Transverse colon (tissue), 4 donors: Measurements from ENCODE around the gene COX8A. TPM values are rescaled to one million over a fixed set of nuclear protein-coding genes. Genes with fewer than 3 reads are reported as not detected.

Experiments used
- DNase-seq: peaks from one replicate; pipeline ENCODE4 v3.0.0-alpha.2; 2019
- H3K27ac ChIP-seq, 4 donors: fragments of 200-600 bp; sonication (generic); 2 replicates each; pipeline ENCODE4 v1.5.1; 2016 to 2018; ENCODE audit warnings: inconsistent platforms in 4 of 4
- H3K27me3 ChIP-seq: fragments of 200-600 bp; sonication (generic); 2 replicates; pipeline ENCODE4 v1.5.1; 2017; ENCODE audit warnings: inconsistent platforms
- H3K36me3 ChIP-seq, 4 donors: fragments of 200-600 bp; sonication (generic); 2 replicates each; pipeline ENCODE4 v1.5.1; 2017 to 2019; ENCODE audit warnings: inconsistent platforms in 4 of 4
- H3K4me1 ChIP-seq, 4 donors: fragments of 200-600 bp; sonication (generic); 2 replicates each; pipeline ENCODE4 v1.5.1; 2017 to 2020; ENCODE audit warnings: inconsistent platforms in 4 of 4
- H3K4me3 ChIP-seq, 4 donors: fragments of 200-600 bp; sonication (generic); 1 replicate in 1 of 4; 2 replicates in 3 of 4; pipeline versions ENCODE4 v1.5.1 to v1.6.1; 2017 to 2019; ENCODE audit warnings: inconsistent platforms in 4 of 4
- H3K9me3 ChIP-seq, 2 donors: fragments of 200-600 bp; sonication (generic); 2 replicates each; pipeline ENCODE4 v1.5.1; 2017 to 2019; ENCODE audit warnings: inconsistent platforms in 2 of 2
- EP300 ChIP-seq: sonication (generic); formaldehyde crosslinking; IDR thresholded peaks from one replicate; pipeline ENCODE4 v1.6.1; 2017; ENCODE audit warnings: antibody characterized with exemption, low read depth
- POLR2A ChIP-seq: fragments of 450-650 bp; IDR thresholded peaks from one replicate; pipeline ENCODE4 v1.6.1; 2016; ENCODE audit warnings: antibody characterized with exemption, mild to moderate bottlenecking, moderate library complexity
- POLR2AphosphoS5 ChIP-seq, 3 donors: sonication (generic); formaldehyde crosslinking; IDR thresholded peaks; one replicate each; pipeline ENCODE4 v1.6.1; 2016; ENCODE audit warnings: antibody characterized with exemption in 3 of 3
- WGBS, 2 donors: methylation state at CpG; one replicate each; pipeline ENCODE4 v1.1.5; 2018; ENCODE audit warnings: low coverage in 1 of 2; 5-methylcytosine and 5-hydroxymethylcytosine counted together
- in situ Hi-C, 4 donors: fragments of 200-750 bp; cut with MboI; loops; one replicate each; pipeline versions ENCODE4 v1.15.0 to v1.15.1; 2017; ENCODE audit warnings: low sequenced_read_pairs in 3 of 4, low pct_ligation_motif_present in 1 of 4, low pct_unique_long_range_greater_than_20kb in 1 of 4
- intact Hi-C: fragments of 100-400 bp; cut with DNase I; formaldehyde crosslinking; loops from one replicate; pipeline ENCODE4 v1.15.1; 2023; ENCODE audit warnings: low total_unique reads
- small RNA-seq, 4 donors: library from RNA; depleted of rRNA; stranded (forward); fragments of <200 nt; gene quantifications; one replicate each; pipeline ENCODE3, GENCODE V24; 2016
- total RNA-seq, 4 donors: library from RNA; depleted of rRNA; stranded (reverse); fragments of >200 nt; gene quantifications; one replicate each; pipeline ENCODE4 v1.1.0, GENCODE V29; 2016
- TF ChIP-seq, protein P1 (sequence below), 5 experiments: fragments of 200-600 bp in 3 of 5; fragments of 450-650 bp in 2 of 5; sonication (generic) in 3 of 5; IDR thresholded peaks; 1 replicate in 2 of 5; 2 replicates in 3 of 5; pipeline ENCODE4 v1.5.1; 2016 to 2017; ENCODE audit warnings: antibody characterized with exemption in 5 of 5, inconsistent platforms in 3 of 5, mild to moderate bottlenecking in 2 of 5, moderate library complexity in 1 of 5

The COX8A gene
- total RNA-seq, 4 donors from 2014 or later: 471 to 1,475 (median 1,057) TPM

DNA sequence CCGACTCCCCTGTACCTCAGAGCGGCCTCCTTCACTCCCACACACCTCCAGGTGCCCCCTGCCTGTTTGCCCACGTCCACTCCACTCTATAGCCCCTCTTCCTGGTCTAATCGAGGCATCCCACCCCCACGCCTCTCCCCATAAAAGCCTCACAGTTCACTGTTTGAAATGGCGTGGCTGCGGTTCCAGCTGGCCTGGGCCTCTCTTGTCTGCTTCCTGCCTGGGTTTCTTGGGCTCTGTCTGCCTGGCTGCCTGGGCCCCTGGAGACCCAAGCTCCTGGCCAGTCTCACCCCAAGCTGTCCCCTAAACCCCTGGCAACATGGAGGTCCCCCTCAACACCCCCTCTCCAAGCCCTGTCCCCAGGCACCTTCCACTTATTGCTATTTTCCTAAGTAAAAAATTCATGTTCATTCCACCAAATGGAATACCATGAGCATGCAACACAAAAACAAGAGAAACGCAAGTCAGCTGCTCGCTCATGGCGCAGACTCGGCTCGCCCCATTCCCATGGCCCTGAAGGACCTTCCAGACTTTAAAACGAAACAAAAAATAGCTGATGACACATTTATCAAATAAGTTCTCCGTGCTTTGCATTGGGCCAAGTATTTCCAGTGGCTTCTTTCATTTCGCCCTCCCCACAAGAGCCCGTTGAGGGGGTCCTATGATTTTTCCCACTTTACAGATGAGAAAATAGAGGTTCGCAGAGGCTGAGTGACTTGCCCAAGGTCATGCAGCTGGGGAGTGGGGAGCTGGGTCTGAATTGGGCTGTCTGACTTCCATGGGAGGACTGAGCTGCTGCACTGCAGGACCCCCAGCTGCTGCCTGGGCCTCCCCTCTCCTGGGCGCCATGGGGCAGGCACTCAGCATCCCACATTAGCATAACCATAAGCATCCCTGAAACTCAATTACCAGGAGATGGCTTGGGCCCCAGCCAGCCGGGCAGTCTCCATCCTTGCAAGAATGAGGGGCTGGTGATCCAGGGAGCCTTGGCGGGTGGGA, 49.6 kb downstream of the COX8A start:
- DNase-seq: no peak
- Histone ChIP-seq H3K4me3 (no peak overlapping the region), H3K9me3 (no peaks in the 10 kb centered on the region), H3K27ac (no peak overlapping the region), H3K27me3 (peaks cover 14% of the 10 kb centered on the region), H3K4me1 (peaks cover 0 to 6% (median 3%) of the 10 kb centered on the region in 4 donors), H3K36me3 (no peaks in the 10 kb centered on the region)
- WGBS, 2 donors: 74 to 91% methylated on average over 8 to 20 of the region's 20 CpGs
- intact Hi-C loops (no loop called here), in situ Hi-C loops (no loop called here)
- TF ChIP-seq EP300: no peak
- TF ChIP-seq POLR2A: no peak
- TF ChIP-seq POLR2AphosphoS5 (IDR thresholded peaks at IDR 0.05): no peak
- TF ChIP-seq, protein P1, sequence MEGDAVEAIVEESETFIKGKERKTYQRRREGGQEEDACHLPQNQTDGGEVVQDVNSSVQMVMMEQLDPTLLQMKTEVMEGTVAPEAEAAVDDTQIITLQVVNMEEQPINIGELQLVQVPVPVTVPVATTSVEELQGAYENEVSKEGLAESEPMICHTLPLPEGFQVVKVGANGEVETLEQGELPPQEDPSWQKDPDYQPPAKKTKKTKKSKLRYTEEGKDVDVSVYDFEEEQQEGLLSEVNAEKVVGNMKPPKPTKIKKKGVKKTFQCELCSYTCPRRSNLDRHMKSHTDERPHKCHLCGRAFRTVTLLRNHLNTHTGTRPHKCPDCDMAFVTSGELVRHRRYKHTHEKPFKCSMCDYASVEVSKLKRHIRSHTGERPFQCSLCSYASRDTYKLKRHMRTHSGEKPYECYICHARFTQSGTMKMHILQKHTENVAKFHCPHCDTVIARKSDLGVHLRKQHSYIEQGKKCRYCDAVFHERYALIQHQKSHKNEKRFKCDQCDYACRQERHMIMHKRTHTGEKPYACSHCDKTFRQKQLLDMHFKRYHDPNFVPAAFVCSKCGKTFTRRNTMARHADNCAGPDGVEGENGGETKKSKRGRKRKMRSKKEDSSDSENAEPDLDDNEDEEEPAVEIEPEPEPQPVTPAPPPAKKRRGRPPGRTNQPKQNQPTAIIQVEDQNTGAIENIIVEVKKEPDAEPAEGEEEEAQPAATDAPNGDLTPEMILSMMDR (IDR thresholded peaks at IDR 0.05): no peak

DNA sequence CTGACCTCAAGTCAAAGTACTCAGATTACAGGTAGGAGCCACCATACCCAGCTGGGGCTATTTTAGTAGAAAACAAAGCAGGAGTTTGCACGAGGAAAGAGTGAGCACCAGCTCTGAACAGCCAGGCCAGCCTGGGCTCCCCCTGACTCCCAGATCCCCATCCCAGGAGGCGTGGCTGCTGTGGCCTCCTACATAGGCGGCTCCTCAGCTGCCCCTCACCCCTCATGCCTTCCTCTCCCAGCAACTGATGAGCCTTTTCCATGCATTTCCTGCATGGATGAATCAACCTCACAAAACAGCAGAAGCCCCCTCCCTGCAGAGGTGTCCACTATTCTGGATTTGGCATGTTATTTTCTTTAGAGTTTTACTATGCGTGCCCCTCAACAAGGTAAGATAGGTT, 50.8 kb downstream of the COX8A start:
- in situ Hi-C loops: no loop called here
- Histone ChIP-seq H3K4me3 (no peak overlapping the region), H3K36me3 (no peaks in the 10 kb centered on the region), H3K27ac (no peak overlapping the region), H3K27me3 (peaks cover 14% of the 10 kb centered on the region), H3K9me3 (no peaks in the 10 kb centered on the region), H3K4me1 (peaks cover 0 to 6% (median 3%) of the 10 kb centered on the region in 4 donors)
- WGBS, 2 donors: 74 to 92% methylated on average over 1 to 4 of the region's 4 CpGs
- intact Hi-C loops: loop anchor here (1.0 kb wide), 1 partner anchor 24 kb away; no protein-coding TSS in a partner anchor
- TF ChIP-seq POLR2AphosphoS5 (IDR thresholded peaks at IDR 0.05) (no peak), EP300 (no peak)
- TF ChIP-seq, protein P1 (IDR thresholded peaks at IDR 0.05): no peak
- no peak for DNase-seq

Small RNAs within 50 kb of the gene (small RNA-seq; reads per million reads assigned to genes)
- gene RNU6-45P: 0 reads per million in 4 donors

Other genes with a start within 250 kb of the COX8A start
- gene ZFTA, start 205.8 kb upstream of the COX8A start, total RNA-seq: 10 to 100 TPM in 3 of 4 donors, 1 to 10 TPM in 1; 4.6 to 15.7 (median 11.0) TPM
- 1 to 10 TPM; 1.5 to 9.8 (median 5.2) TPM for gene SPINDOC, start 161.2 kb upstream of the COX8A start, total RNA-seq
- 100 to 1,000 TPM in 1 of 4 donors, 10 to 100 TPM in 3; 33.0 to 106 (median 77.8) TPM for gene MARK2, start 135.5 kb upstream of the COX8A start, total RNA-seq
- under 1 TPM in 2 of 4 donors, not detected in 2; 0.64 to 0.82 TPM for gene RCOR2, start 57.5 kb upstream of the COX8A start, total RNA-seq
- gene NAA40, start 35.6 kb upstream of the COX8A start, total RNA-seq: 10 to 100 TPM; 25.8 to 36.6 (median 34.3) TPM
- 100 to 1,000 TPM in 1 of 4 donors, 10 to 100 TPM in 3; 52.7 to 114 (median 79.4) TPM for gene OTUB1, start 11.8 kb downstream of the COX8A start, total RNA-seq
- 1 to 10 TPM in 2 of 4 donors, under 1 TPM in 2; 0.32 to 1.4 (median 0.90) TPM for gene FLRT1, start 61.3 kb downstream of the COX8A start, total RNA-seq
- 10 to 100 TPM; 42.9 to 50.7 (median 50.1) TPM for gene MACROD1, start 191.5 kb downstream of the COX8A start, total RNA-seq
- gene STIP1, start 211.6 kb downstream of the COX8A start, total RNA-seq: 100 to 1,000 TPM in 1 of 4 donors, 10 to 100 TPM in 3; 45.3 to 181 (median 65.9) TPM
- 10 to 100 TPM; 14.6 to 63.3 (median 28.6) TPM for gene FERMT3, start 232.1 kb downstream of the COX8A start, total RNA-seq